GM19468 (cell line): ENCODE results near the gene QPRT.
"Not testable (repeated sequence)": the region's sequence is repeated elsewhere in the genome, so short reads cannot be mapped to it uniquely, and the experiment has no call there.

Experiments used
- ATAC-seq: cut with Tn5 transposase; IDR thresholded peaks from one replicate; pipeline ENCODE4 v1.9.1; 2021; ENCODE audit warnings: mild to moderate bottlenecking, moderate library complexity, moderate number of reproducible peaks; ENCODE audit not compliant: unreplicated experiment; ENCODE audit errors: extremely low read depth

Gene QPRT

GRCh38 chr16:29710227-29711219, 31.5 kb downstream of the QPRT start:
- ATAC-seq, result no peak

- no peak for ATAC-seq
Measured at GRCh38 chr16:29712809-29713208, 33.8 kb downstream of the QPRT start.

GRCh38 chr16:29714396-29714795, 35.4 kb downstream of the QPRT start:
- ATAC-seq, result no peak

- ATAC-seq, result no peak
Measured at GRCh38 chr16:29714972-29715371, 36.0 kb downstream of the QPRT start.

GRCh38 chr16:29717113-29717512, 38.1 kb downstream of the QPRT start:
- no peak for ATAC-seq

DNA sequence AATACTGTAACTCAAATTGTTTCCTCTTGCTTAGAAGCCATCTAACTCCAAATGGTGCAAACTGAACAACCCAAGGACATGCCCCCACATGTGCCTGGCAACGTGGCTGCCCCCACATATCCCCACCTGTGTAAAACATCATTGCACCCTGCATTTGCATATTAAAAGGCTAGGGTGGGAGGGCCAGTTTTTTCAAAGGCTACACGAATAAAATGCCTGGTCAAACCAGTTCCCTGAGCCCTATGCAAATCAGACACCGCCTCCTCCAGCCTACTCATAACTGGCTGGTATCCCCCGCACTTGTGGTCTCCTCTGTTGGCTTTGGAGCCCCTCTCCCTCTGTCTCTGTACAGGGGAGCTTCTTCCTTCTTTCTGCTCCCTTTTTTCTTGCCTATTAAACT, 40.1 kb downstream of the QPRT start:
- no peak for ATAC-seq

GRCh38 chr16:29720703-29721102, 41.7 kb downstream of the QPRT start:
- ATAC-seq, result no peak

GRCh38 chr16:29721167-29721879, 42.3 kb downstream of the QPRT start:
- not testable (repeated sequence) for ATAC-seq

GRCh38 chr16:29726845-29727377, 47.9 kb downstream of the QPRT start:
- no peak for ATAC-seq

GRCh38 chr16:29727452-29727851, 48.5 kb downstream of the QPRT start:
- no peak for ATAC-seq

DNA sequence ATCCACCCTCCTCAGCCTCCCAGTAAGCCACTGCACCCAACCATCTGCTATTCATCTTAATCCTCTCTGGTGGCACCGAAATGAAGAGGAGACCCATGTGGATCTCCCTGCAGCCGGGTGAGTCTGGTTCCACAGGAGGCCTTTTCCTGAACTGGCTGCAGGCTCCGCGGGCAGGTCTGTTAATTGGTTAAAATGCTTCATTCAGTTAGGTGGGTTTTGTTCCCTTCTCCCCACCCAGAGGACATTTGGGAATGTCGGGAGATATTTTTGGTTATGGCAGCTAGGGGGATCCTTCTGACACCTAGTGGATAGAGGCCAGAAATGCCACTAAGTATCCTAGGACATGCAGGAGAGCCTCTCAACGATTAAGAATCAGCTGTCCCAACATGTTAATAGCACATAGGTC, 50.1 kb downstream of the QPRT start:
- no peak for ATAC-seq

DNA sequence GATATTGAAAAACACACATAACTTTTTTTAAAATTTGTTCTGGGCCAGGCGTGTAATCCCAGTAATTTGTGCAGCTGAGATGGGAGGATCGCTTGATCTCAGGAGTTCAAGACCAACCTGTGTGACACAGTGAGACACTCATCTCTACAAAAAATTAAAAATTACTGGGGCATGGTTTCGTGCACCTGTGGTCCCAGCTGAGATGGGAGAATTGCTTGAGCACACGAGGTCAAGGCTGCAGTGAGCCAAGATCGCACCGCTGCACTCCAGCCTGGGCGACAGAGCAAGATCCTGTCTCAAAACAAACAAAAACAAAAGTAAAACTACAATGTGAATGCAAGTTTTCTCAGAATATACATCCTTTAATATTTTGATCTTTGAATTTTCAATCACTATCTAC, 51.7 kb downstream of the QPRT start:
- no peak for ATAC-seq

DNA sequence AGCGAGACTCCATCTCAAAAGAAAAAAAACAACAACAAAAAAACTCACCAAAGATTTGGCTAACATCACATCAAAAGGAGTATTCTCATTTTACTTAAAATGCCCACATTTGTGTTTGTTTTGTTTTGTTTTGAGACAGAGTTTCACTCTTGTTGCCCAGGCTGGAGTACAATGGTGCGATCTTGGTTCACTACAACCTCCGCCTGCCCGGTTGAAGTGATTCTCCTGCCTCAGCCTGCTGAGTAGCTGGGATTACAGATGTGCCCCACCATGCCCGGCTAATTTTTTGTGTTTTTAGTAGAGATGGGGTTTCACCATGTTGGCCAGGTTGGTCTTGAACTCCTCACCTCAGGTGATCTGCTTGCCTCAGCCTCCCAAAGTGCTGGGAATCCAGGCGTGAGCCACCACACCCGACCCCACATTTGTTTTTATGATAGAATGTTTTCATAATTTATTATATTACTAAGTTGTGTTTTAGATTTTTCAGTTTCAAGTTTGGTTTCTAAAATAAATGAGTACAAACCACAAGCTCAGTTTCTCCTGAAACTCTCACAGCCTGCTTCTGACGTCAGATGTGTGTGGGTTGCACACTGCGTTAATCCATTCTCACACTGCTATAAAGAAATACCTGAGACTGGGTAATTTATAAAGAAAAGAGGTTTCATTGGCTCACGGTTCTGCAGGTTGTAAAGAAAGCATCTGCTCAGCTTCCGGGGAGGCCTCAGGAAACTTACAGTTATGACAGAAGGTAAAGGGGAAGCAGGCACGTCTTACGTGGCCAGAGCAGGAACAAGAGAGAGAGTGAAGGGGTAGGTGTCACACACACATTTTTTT, 53.0 kb downstream of the QPRT start:
- ATAC-seq, result peak; percentile 47

DNA sequence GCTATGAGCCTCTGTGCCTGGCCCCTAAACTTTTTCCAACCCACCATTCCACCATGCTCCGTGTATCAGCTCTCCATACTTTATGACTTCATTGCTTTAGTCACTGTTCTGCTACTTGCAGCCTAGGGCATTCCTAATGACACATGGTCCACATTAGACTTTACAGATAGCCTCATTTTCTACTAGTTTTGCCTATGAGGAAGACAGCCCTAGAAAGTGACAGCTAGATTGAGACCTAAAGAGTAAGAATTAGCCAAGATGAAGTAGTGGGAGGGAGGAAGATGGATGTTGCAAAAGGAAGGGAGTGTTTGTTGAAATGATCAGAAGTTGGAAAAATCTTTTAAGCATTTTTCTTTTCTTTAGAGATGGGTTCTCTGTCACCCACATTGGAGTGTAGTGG, 55.8 kb downstream of the QPRT start:
- no peak for ATAC-seq

DNA sequence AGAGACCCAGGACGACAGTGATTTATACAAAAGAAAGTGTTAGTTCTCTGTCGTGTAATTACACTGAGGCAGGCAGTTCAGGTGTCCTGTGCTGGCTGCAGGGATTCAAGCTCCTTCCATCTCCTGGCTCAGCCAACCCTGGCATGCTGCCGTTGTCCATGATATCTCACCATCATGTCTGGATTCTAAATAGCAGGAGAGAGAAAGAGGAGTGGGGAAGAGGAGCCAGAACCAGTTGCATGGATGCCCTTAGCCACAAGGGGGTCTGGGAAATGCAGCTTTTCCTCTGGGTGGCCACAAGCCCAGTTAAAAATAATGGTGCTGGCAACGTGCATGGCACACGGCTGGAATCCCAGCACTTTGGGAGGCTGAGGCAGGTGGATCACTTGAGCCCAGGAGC, 57.1 kb downstream of the QPRT start:
- no peak for ATAC-seq

DNA sequence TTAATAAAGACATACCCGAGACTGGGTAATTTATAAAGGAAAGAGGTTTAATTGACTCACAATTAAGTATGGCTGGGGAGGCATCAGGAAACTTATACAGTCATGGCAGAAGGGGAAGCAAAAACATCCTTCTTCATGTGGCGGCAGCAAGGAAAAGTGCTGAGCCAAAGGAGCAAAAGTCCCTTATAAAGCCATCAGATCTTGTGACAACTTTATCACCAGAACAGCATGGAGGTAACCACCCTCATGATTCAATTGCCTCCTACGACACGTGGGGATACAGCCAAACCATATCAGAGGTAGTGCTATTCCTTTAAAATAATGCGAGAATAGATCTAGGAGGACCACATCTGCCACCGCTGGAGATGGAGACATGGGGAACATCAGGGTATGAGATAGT, 57.8 kb downstream of the QPRT start:
- no peak for ATAC-seq

DNA sequence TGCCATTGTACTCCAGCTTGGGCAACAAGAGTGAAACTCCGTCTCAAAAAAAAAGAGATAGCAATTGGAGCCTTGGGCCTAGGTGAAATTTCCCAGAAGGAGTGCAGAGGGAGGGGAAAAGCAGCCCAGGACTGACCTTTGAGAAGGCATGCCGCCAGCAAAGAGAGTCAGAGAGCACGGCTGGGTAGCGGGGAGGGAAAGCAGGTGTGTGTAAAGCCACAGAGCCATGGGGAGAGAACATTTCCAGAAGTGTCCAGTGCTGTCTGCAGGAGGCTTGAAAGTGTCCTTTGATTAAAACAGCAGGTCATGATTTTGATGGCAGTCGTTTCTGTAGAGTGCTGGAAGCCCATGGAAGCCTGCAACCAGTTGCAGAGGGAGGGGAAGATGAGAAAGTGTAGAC, 58.7 kb downstream of the QPRT start:
- ATAC-seq, result no peak

GRCh38 chr16:29738514-29738913, 59.5 kb downstream of the QPRT start:
- no peak for ATAC-seq

GRCh38 chr16:29739927-29740629, 61.1 kb downstream of the QPRT start:
- not testable (repeated sequence) for ATAC-seq

GRCh38 chr16:29740630-29741015, 61.6 kb downstream of the QPRT start:
- not testable (repeated sequence) for ATAC-seq
